K562 (cell line): ENCODE data around the gene SMAD7. TPM values are rescaled to one million over a fixed set of nuclear protein-coding genes. Genes with fewer than 3 reads are reported as not detected.

Source experiments
- E2F3 ChIP-seq: fragments of 250-450 bp; sonication (Bioruptor Pico); IDR thresholded peaks from 2 replicates; pipeline ENCODE4 v1.4.0; 2020; ENCODE audit warnings: mild to moderate bottlenecking
- HNRNPH1 ChIP-seq: fragments of 200-400 bp; formaldehyde crosslinking; optimal IDR thresholded peaks from 2 replicates; pipeline ENCODE3; 2017; ENCODE audit warnings: low read depth, mild to moderate bottlenecking, low read length, moderate library complexity
- KDM2B ChIP-seq: fragments of 250-450 bp; sonication (Bioruptor Pico); IDR thresholded peaks from 2 replicates; pipeline ENCODE4 v1.8.0; 2021; ENCODE audit warnings: mild to moderate bottlenecking, moderate library complexity
- PHF20 ChIP-seq: fragments of 450-650 bp; IDR thresholded peaks from 2 replicates; pipeline ENCODE4 v1.6.1; 2018; ENCODE audit not compliant: partially characterized antibody
- PTBP1 ChIP-seq: fragments of 200-400 bp; formaldehyde crosslinking; IDR thresholded peaks from 2 replicates; pipeline ENCODE4 v1.6.1; 2017; ENCODE audit warnings: low read depth, low read length
- RBFOX2 ChIP-seq: fragments of 200-400 bp; formaldehyde crosslinking; IDR thresholded peaks from 2 replicates; pipeline ENCODE4 v1.6.1; 2017; ENCODE audit warnings: low read depth, mild to moderate bottlenecking, low read length, moderate library complexity
- SFPQ ChIP-seq: fragments of 200-400 bp; formaldehyde crosslinking; IDR thresholded peaks from 2 replicates; pipeline ENCODE4 v1.6.1; 2017; ENCODE audit warnings: mild to moderate bottlenecking, low read depth, low read length, moderate library complexity
- SOX6 ChIP-seq: fragments of 450-650 bp; IDR thresholded peaks from 2 replicates; pipeline ENCODE4 v1.6.1; 2014; ENCODE audit warnings: mild to moderate bottlenecking
- SRSF9 ChIP-seq: fragments of 200-400 bp; formaldehyde crosslinking; IDR thresholded peaks from 2 replicates; pipeline ENCODE4 v1.6.1; 2017; ENCODE audit warnings: low read depth, low read length, borderline replicate concordance
- STAT5B ChIP-seq: fragments of 250-450 bp; sonication (Bioruptor Pico); IDR thresholded peaks from 2 replicates; pipeline ENCODE4 v1.8.0; 2021; ENCODE audit warnings: mild to moderate bottlenecking, inconsistent platforms
- ZNF143 ChIP-seq: sonication (generic); formaldehyde crosslinking; IDR thresholded peaks from 2 replicates; pipeline ENCODE4 v1.9.0; 2022; ENCODE audit warnings: mild to moderate bottlenecking, missing genetic modification reagents
- ZNF324 ChIP-seq: fragments of 250-450 bp; sonication (Bioruptor Pico); IDR thresholded peaks from 2 replicates; pipeline ENCODE4 v1.4.0; 2020; ENCODE audit warnings: mild to moderate bottlenecking
- ZNF408 ChIP-seq: fragments of 250-450 bp; sonication (Bioruptor Pico); IDR thresholded peaks from 2 replicates; pipeline ENCODE4 v1.4.0; 2020; ENCODE audit warnings: low read depth, mild to moderate bottlenecking, moderate library complexity
- ZNF764 ChIP-seq: fragments of 250-450 bp; sonication (Bioruptor Pico); IDR thresholded peaks from 2 replicates; pipeline ENCODE4 v1.4.0; 2020; ENCODE audit warnings: low read depth, mild to moderate bottlenecking, moderate library complexity
- ZNF785 ChIP-seq: fragments of 250-450 bp; sonication (Bioruptor Pico); IDR thresholded peaks from 2 replicates; pipeline ENCODE4 v1.4.0; 2020; ENCODE audit warnings: mild to moderate bottlenecking
- polyA plus RNA-seq, 8 experiments: library from polyadenylated mRNA; depleted of rRNA in 4 of 8; stranded (reverse) in 5 of 8; unstranded in 3 of 8; fragments of >200 nt; fragmentation: Nextera tagmentation in 2 of 8; fragmentation: Illumina TruSeq in 1 of 8; extraction: Ambion mirVana in 2 of 8; extraction: Trizol in 1 of 8; gene quantifications; 2 replicates each; pipeline versions ENCODE4 v1.2.1 to v1.2.3, GENCODE V29; 2011 to 2014; ENCODE audit warnings: inconsistent platforms in 1 of 8, missing spikeins in 1 of 8
- total RNA-seq, 7 experiments: library from RNA; depleted of rRNA in 6 of 7; stranded (reverse); fragments of >200 nt in 6 of 7; fragmentation: Illumina TruSeq in 2 of 7; extraction: Trizol in 2 of 7; gene quantifications; 2 replicates each; pipeline versions ENCODE4 v1.2.1 to v1.2.3, GENCODE V29; 2011 to 2021; ENCODE audit warnings: low replicate concordance in 1 of 7
- TF ChIP-seq, protein P1 (sequence below): IDR thresholded peaks from 3 replicates; pipeline ENCODE4 v1.6.1; 2011; ENCODE audit warnings: borderline replicate concordance, mild to moderate bottlenecking, moderate library complexity; ENCODE audit not compliant: insufficient read length; ENCODE audit errors: extremely low read depth
- TF ChIP-seq, protein P2 (sequence below), 2 experiments: IDR thresholded peaks in 1 of 2; conservative IDR thresholded peaks in 1 of 2; 2 replicates each; pipeline ENCODE4 v1.6.1; 2016; ENCODE audit warnings: low read depth in 2 of 2, mild to moderate bottlenecking in 1 of 2, missing compliant biosample characterization in 1 of 2, missing genetic modification characterization in 1 of 2, moderate library complexity in 1 of 2
- TF ChIP-seq, protein P3 (sequence below), 3 experiments: IDR thresholded peaks in 2 of 3; conservative IDR thresholded peaks in 1 of 3; 2 replicates each; pipeline ENCODE4 v1.5.1; 2011 to 2012; ENCODE audit warnings: low read length in 3 of 3, mild to moderate bottlenecking in 3 of 3, control low read depth in 2 of 3, improper control_type of control experiment in 1 of 3, inconsistent platforms in 1 of 3, low read depth in 1 of 3, mixed read lengths in 1 of 3, moderate library complexity in 1 of 3; ENCODE audit not compliant: insufficient read depth in 2 of 3

The SMAD7 gene
- total and polyA plus RNA-seq, 9 of the 15 experiments (the other 6 are each of a cell fraction or from before 2014, with no cell fraction given), result 0.13 to 3.0 (median 1.6) TPM

DNA sequence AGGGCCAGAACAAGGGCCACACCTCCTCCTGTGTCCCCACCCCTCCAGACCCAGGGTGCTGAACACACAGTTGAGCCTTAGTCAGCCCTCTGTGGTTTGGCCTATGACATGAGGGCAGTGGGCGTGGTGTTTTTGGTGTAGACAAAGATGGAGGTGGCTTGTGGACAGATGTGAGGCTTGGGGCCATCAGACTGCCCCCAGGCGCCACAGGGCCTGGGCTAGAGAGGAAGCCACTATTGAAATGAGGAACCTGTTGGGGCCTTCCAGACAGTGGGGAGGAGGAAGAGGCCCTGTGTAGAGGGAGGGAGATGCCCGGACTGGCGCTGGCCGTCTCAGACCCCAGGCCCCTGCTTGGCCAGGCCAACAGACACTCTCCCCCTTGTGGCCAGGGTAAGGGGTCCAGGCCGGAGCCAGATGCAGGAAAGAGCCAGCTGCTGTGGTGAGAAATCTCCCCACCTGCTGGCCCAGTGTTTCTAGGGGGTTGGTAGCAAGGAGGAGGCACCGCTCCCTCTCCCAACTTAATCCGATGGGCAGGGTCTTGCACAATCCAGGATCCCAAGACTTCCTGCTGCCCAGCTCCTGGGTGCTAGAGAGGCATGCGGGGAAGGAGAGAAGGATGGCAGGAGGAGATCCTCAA, 53.8 kb downstream of the SMAD7 start (continued):
- TF ChIP-seq, protein P1, sequence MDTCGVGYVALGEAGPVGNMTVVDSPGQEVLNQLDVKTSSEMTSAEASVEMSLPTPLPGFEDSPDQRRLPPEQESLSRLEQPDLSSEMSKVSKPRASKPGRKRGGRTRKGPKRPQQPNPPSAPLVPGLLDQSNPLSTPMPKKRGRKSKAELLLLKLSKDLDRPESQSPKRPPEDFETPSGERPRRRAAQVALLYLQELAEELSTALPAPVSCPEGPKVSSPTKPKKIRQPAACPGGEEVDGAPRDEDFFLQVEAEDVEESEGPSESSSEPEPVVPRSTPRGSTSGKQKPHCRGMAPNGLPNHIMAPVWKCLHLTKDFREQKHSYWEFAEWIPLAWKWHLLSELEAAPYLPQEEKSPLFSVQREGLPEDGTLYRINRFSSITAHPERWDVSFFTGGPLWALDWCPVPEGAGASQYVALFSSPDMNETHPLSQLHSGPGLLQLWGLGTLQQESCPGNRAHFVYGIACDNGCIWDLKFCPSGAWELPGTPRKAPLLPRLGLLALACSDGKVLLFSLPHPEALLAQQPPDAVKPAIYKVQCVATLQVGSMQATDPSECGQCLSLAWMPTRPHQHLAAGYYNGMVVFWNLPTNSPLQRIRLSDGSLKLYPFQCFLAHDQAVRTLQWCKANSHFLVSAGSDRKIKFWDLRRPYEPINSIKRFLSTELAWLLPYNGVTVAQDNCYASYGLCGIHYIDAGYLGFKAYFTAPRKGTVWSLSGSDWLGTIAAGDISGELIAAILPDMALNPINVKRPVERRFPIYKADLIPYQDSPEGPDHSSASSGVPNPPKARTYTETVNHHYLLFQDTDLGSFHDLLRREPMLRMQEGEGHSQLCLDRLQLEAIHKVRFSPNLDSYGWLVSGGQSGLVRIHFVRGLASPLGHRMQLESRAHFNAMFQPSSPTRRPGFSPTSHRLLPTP, result no peak
- TF ChIP-seq PHF20 (peak; percentile 18), STAT5B (CRISPR knock-in tag) (no peak), SOX6 (peak; percentile 50; the same call in 1 of the 2 replicates), PTBP1 (no peak), RBFOX2 (peak; percentile 70), E2F3 (CRISPR knock-in tag) (no peak), ZNF324 (CRISPR knock-in tag) (no peak), ZNF764 (CRISPR knock-in tag) (no peak), SFPQ (no peak), SRSF9 (no peak), ZNF785 (CRISPR knock-in tag) (no peak), KDM2B (CRISPR knock-in tag) (no peak), ZNF143 (CRISPR knock-in tag) (no peak), HNRNPH1 (no peak), ZNF408 (CRISPR knock-in tag) (no peak)
- TF ChIP-seq, protein P2, sequence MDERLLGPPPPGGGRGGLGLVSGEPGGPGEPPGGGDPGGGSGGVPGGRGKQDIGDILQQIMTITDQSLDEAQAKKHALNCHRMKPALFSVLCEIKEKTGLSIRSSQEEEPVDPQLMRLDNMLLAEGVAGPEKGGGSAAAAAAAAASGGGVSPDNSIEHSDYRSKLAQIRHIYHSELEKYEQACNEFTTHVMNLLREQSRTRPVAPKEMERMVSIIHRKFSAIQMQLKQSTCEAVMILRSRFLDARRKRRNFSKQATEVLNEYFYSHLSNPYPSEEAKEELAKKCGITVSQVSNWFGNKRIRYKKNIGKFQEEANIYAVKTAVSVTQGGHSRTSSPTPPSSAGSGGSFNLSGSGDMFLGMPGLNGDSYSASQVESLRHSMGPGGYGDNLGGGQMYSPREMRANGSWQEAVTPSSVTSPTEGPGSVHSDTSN (CRISPR knock-in tag; IDR thresholded peaks at IDR 0.05; ENCODE audit: low read depth), result no peak
- TF ChIP-seq, protein P2 (tag; conservative IDR thresholded peaks at IDR 0.05; ENCODE audit: low read depth), result peak; percentile 26; the same call in 1 of the 2 replicates
- TF ChIP-seq, protein P3, sequence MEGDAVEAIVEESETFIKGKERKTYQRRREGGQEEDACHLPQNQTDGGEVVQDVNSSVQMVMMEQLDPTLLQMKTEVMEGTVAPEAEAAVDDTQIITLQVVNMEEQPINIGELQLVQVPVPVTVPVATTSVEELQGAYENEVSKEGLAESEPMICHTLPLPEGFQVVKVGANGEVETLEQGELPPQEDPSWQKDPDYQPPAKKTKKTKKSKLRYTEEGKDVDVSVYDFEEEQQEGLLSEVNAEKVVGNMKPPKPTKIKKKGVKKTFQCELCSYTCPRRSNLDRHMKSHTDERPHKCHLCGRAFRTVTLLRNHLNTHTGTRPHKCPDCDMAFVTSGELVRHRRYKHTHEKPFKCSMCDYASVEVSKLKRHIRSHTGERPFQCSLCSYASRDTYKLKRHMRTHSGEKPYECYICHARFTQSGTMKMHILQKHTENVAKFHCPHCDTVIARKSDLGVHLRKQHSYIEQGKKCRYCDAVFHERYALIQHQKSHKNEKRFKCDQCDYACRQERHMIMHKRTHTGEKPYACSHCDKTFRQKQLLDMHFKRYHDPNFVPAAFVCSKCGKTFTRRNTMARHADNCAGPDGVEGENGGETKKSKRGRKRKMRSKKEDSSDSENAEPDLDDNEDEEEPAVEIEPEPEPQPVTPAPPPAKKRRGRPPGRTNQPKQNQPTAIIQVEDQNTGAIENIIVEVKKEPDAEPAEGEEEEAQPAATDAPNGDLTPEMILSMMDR (IDR thresholded peaks at IDR 0.05 in 2 of 3, conservative IDR thresholded peaks at IDR 0.05 in 1 of 3; ENCODE audit: insufficient read depth in 2 of 3, low read depth in 1 of 3, low read length in 3 of 3), result peak; percentile 51 to 76 (median 63)
